Activated naive CD4-positive, alpha-beta T cell treated with Interleukin-2 at 50 U/mL for 16 hours (primary cell): ENCODE data around the gene RAB3IP.

ENCODE experiments used
- DNase-seq: peaks from one replicate; pipeline ENCODE4 v3.0.0-alpha.2; 2020

RAB3IP gene

GRCh38 chr12:69738351-69739286 is at the start of gene RAB3IP:
TSS of gene RAB3IP (plus strand) at chr12:69738860. CDS start at chr12:69755409, 16,549 bp downstream.
- peak; percentile 93 for DNase-seq

GRCh38 chr12:69689638-69690037 is 49.0 kb upstream of the RAB3IP start:
- DNase-seq, result no peak

- no peak for DNase-seq
Observed at GRCh38 chr12:69694123-69694522, 44.5 kb upstream of the RAB3IP start.

GRCh38 chr12:69698054-69698453 is 40.6 kb upstream of the RAB3IP start:
- no peak for DNase-seq

- no peak for DNase-seq
Observed at GRCh38 chr12:69698769-69699540, 39.7 kb upstream of the RAB3IP start, which contains the start of gene BEST3. TSS of gene BEST3 (minus strand) at chr12:69699303. CDS start at chr12:69697798, 1,505 bp downstream.

- no peak for DNase-seq
Observed at GRCh38 chr12:69701826-69702225, 36.8 kb upstream of the RAB3IP start.

- DNase-seq, result no peak
Observed at GRCh38 chr12:69703146-69703642, 35.5 kb upstream of the RAB3IP start.

GRCh38 chr12:69704357-69704756 is 34.3 kb upstream of the RAB3IP start:
- DNase-seq, result no peak

GRCh38 chr12:69708649-69709048 is 30.0 kb upstream of the RAB3IP start:
- no peak for DNase-seq

- no peak for DNase-seq
Observed at GRCh38 chr12:69712826-69713225, 25.8 kb upstream of the RAB3IP start.

GRCh38 chr12:69714542-69714941 is 24.1 kb upstream of the RAB3IP start:
- no peak for DNase-seq

- no peak for DNase-seq
Observed at GRCh38 chr12:69719336-69720316, 19.0 kb upstream of the RAB3IP start.

- no peak for DNase-seq
Observed at GRCh38 chr12:69720750-69721149, 17.9 kb upstream of the RAB3IP start.

GRCh38 chr12:69726922-69727321 is 11.7 kb upstream of the RAB3IP start:
- no peak for DNase-seq

GRCh38 chr12:69732088-69732487 is 6.6 kb upstream of the RAB3IP start:
- no peak for DNase-seq

GRCh38 chr12:69733638-69734037 is 5.0 kb upstream of the RAB3IP start:
- DNase-seq, result no peak

- DNase-seq, result peak; percentile 61
Observed at GRCh38 chr12:69739287-69740191, 879 bp downstream of the RAB3IP start.

- DNase-seq, result no peak
Observed at GRCh38 chr12:69744109-69744508, 5.4 kb downstream of the RAB3IP start.

GRCh38 chr12:69751476-69751875 is 12.8 kb downstream of the RAB3IP start:
- no peak for DNase-seq

- no peak for DNase-seq
Observed at GRCh38 chr12:69755302-69755701, 16.6 kb downstream of the RAB3IP start.

GRCh38 chr12:69756088-69756755 is 17.6 kb downstream of the RAB3IP start:
- DNase-seq, result no peak
